Measurements from ENCODE around the gene ARHGAP27.

ARHGAP27 gene

GRCh38 chr17:45384047-45384788, 48.5 kb downstream of the ARHGAP27 start:
- no peak for DNase-seq

DNA sequence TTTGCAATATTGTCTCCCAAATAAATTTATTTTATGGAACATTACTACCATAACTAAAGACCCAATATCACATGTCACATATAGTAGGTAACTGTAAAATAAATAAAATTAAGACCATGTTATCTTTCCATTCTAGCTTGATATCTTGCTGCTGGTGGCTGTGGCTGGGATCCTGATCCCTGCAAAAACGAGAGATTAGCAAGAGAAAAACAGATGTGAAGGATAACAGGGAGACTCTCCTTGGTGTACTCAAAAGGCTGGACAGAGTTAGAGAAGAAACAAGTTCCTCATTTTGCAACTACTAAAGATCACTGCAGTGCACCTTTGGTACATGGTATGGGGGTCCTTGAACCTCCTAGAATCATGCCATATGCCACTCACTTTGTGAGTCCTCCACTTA, 49.7 kb downstream of the ARHGAP27 start:
- no peak for DNase-seq

DNA sequence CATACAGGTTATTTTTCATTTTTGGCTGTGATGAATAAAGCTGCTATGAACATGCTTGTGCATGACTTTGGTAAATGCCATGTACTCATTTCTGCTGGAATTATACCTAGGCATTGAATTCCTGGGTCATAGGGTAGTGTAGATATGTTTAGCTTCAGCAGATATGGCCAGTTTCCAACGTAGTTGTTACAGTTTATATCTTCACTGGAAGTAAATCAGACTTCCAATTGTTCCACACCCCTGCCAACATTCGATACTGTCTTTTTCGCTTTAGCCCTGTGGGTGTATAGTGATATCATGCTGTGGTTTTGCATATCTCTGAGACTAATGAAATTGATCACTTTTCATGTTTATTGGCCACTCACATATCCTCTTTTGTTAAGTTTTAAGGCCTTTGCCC, 50.4 kb downstream of the ARHGAP27 start:
- no peak for DNase-seq

GRCh38 chr17:45380991-45381390, 51.7 kb downstream of the ARHGAP27 start:
- DNase-seq = no peak

DNA sequence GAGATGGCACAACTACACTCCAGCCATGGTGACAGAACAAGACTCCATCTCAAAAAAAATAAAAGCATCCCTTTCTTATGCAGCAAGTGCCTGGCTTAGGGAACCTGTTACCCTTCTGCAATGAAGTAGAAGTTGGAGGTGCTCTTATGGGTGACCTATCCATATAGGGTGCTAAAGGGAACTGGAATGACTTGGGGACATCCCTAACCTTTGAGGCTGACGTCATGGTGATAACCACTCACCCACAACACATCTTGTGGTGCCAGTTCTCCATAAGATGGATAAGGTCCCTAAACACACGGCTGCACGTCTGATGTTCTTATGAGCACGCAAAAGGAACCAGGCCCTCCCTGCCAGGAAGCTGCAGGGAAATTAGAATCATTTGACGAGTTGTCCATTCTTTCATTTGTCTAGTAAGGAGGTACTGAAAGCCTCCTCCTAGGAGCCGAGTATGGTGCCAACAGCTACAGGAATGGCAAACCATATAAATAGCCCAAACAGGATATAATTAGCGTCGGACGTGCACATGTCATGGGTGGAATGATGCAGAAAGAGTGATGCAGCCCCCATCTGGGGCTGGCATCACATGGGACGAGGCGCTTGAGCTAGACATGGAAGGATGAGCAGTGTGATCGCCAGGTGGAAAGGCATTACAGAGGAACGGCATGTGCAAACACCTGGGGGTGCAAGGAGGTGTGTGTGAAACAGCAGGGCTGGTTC, 52.5 kb downstream of the ARHGAP27 start:
- DNase-seq = no peak

- no peak for DNase-seq
Measured at GRCh38 chr17:45377401-45377800, 55.3 kb downstream of the ARHGAP27 start.

GRCh38 chr17:45376171-45377005, 56.3 kb downstream of the ARHGAP27 start:
- no peak for DNase-seq

GRCh38 chr17:45374501-45374900, 58.2 kb downstream of the ARHGAP27 start:
- DNase-seq = no peak

- DNase-seq = no peak
Measured at GRCh38 chr17:45372325-45372869, 60.3 kb downstream of the ARHGAP27 start.

DNA sequence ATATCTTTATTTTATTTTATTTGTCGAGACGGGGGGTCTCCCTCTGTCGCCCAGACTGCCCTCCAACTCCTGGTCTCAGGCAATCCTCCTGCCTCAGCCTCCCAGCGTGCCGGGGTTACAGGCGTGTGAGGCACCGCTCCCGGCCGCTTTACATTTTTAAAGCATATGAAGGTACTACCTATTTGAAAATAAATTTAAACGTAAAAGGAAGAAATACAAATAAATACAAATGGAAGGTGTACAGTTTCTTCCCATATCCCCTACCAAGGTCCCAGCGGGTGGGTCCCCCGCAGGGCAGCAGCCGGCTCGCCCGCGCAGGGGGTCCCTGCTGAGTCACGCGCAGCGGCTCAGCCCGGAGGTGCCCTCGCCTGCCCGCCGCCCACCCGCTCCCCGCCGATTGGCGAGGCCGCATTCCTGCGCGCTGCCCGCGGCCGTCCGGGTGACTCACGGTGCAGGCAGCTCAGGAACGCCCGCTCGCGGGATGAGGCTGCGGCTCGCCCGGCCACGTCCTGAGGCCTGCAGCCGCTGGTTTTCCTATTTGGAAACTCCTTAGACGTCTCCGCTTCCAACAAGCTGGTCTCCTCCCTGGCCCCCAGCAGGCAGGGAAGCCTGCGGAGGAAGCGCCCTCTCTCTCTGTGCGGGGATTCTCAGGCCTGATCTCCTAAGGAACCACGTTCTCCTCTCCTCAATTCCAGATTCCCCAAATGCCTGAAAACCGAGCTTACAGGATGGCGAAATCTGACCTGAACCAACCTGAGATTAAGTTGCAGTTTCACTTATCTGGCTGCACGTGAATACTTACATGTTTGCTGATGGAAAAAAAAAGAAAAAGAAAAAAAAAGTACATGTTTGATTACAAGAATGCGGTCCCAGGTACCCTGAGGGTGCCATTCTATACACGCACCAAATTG, 61.0 kb downstream of the ARHGAP27 start:
- peak in 1 of 2 experiments; percentile 64 for DNase-seq

DNA sequence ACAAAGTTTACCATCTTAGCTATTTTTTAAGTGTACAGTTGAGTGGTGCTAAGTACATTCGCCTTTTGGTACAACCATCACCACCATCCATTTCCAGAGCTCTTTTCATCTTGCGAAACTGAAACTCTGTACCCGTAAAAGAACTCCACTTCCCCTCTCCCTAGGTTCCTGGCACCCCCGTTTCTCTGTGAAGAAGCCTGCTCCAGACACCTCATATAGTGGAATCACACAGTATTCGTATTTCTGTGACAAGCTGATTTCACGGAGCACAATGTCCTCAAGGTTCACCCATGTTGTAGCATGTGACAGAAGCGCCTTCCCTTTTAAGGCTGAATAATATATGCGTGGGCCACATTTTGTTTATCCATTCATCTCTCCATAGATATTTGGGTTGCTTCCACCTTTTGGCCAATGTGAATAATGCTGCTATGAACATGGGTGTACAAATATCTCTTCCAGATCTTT, 61.7 kb downstream of the ARHGAP27 start:
- DNase-seq = no peak

DNA sequence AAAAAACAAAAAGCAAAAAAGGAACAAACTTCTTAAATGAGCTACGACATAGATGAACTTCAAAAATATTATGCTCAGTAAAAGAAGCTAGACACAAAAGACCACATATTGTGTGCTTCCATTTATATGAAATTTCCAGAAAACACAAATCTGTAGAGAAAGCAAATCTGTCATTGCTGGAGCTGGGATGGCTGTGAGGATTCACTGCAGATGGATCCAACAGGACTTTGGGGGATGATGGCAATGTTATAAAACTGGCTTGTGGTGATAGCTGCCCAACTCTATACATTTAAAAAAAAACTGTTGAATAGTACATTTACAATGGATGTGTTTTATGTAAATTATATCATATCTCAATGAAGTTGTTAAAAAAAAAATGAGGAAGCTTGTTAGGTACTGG, 63.2 kb downstream of the ARHGAP27 start:
- no peak for DNase-seq

DNA sequence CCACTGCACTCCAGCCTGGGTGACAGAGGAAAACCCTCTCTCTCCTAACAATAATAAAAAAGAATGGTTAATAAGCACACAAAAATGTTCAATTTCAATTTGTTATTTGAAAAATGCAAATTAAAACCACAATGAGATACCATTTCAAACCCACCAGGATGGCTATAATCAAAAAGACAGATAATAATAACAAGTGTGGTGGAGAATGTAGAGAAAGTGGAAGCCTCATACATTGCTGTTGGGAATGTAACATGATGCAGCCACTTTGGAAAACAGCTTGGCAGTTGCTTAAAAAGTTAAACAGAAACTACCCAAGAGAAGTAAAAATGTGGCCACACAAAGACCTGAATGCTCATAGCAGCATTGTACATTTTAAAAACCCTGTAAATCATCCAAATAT, 64.0 kb downstream of the ARHGAP27 start:
- no peak for DNase-seq

GRCh38 chr17:45367216-45367615, 65.5 kb downstream of the ARHGAP27 start:
- no peak for DNase-seq

- no peak for DNase-seq
Measured at GRCh38 chr17:45366691-45367090, 66.0 kb downstream of the ARHGAP27 start.

- no peak for DNase-seq
Measured at GRCh38 chr17:45366049-45366448, 66.6 kb downstream of the ARHGAP27 start.

DNA sequence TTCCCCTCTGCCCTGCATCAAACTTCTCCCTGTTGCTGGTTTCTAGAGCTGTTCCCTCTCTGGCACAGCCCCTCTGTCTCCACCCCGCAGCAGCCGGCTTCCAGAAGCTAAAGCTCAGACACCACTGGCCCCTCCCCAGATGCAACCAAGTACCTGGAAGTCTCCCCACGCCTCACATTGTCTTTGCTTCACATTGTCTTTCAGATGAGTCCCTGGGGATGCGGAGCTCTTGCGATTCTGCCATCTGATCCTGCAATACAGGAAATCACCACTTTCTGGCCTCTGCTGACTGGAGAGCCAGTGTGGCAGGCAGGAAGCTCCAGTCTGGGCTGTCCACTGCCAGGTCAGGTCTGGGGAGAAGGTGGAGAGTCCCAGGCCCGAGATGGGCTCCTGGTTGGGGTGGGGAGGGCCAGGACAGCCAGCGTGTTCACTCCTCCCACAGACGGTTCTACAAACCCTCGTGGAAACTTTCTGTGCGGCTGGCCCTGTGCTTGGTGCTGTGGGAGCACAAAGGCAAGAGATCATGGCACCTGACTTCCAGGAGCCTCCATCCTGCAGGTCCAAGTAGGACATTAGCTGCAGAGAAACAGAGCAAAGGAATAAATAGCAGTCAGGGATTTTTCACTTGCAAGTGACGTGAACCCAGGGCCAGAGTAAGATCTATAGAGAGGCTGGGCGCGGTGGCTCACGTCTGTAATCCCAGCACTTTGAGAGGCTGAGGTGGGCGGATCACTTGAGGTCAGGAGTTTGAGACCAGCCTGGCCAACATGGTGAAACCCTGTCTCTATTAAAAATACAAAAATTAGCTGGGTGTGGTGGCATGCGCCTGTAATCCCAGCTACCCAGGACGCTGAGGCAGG, 67.9 kb downstream of the ARHGAP27 start:
- peak; percentile 42 to 73 for DNase-seq

DNA sequence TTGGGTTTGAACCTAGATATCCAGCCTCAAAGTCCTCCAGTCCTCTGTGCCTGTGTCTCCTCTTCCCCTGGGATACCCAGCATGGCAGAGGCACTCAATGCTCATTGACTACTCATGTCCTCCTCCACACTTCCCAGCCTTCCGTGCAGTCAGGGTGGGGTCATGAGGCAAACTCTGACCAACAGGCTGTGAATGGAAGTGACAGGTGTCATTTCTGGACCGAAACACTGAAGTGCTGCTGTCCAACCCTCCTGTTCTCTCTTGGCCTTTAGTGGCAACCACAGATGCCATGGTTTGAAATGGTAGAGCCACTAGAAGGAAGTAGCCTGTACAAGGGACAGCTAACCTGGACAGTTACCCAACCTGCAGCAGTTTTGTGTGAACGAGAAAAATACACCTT, 69.2 kb downstream of the ARHGAP27 start:
- DNase-seq = no peak

- DNase-seq = no peak
Measured at GRCh38 chr17:45361976-45362375, 70.7 kb downstream of the ARHGAP27 start.

- no peak for DNase-seq
Measured at GRCh38 chr17:45361451-45361850, 71.2 kb downstream of the ARHGAP27 start.

- no peak for DNase-seq
Measured at GRCh38 chr17:45357364-45357997, 75.2 kb downstream of the ARHGAP27 start.
